ENCODE measurements around the gene C10orf90.

- TF ChIP-seq FOXP2 (optimal IDR thresholded peaks at IDR 0.05; ENCODE audit: borderline replicate concordance, extremely low read depth, extremely low read length, insufficient read depth) (no peak), POLR2AphosphoS5 (IDR thresholded peaks at IDR 0.05; ENCODE audit: low read depth, low read length) (no peak), TAF1 (IDR thresholded peaks at IDR 0.05; ENCODE audit: borderline replicate concordance, insufficient read depth, low read length) (no peak), REST (IDR thresholded peaks at IDR 0.05; ENCODE audit: insufficient read depth in 1 of 2, low read depth in 2 of 2, low read length in 2 of 2) (no peak), SIN3A (IDR thresholded peaks at IDR 0.05; ENCODE audit: borderline replicate concordance, insufficient read depth, low read length) (no peak)
Measured at GRCh38 chr10:126617208-126617607, 53.3 kb downstream of the C10orf90 start.
